ENCODE data around the gene MGAT4B. TPM values are rescaled to one million over a fixed set of nuclear protein-coding genes. Genes with fewer than 3 reads are reported as not detected.

The MGAT4B gene
- total and polyA plus RNA-seq, 4 donors, result 65.0 to 154 (median 82.4) TPM

DNA sequence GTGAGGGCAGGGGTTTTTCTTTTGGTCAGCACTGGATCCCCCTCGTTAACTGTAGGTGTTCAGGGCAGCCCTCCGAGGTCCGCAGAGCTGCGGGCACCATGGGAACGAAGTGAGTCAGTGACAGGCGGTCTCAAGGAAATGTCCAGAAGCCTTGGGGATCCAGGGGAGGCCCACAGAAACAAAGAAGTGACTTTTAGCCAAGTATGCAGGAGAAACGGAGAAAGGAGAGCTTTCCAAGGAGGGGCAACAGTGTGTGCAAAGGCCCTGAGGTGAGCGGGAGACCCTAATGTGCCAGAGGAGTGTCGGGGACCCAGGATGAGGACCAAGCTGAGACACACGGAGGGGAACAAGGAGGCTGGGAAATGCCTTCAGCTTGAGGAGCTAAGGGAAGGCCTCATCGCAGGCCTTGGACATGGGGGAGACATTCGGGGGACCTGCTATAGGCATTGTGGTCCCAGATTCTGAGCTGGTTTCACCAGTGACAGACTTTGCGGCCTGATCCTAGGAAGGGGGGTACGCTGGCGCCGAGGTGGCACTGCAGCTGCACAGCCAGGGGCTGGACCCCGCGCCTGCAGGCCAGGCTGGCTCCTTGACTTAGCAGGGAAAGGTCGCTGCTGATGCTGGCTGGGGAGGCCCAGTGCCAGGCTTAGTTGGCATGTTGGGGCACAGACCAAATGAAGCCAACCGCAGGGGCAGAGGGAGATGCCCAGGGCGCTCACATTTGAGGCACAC, 9.6 kb downstream of the MGAT4B start:
- Histone ChIP-seq H3K4me3 (no peak overlapping the region), H3K27ac (ENCODE audit: low read depth in 1 of 2, low read length in 1 of 2) (peak overlapping the region in 1 of 2 donors; percentile 77), H3K9ac (ENCODE audit: insufficient read depth in 1 of 2, low read length in 2 of 2) (no peak overlapping the region), H3K9me3 (ENCODE audit: control insufficient read depth in 4 of 4, insufficient read depth in 3 of 4, low read length in 3 of 4) (no peaks in the 10 kb centered on the region), H3K36me3 (ENCODE audit: control insufficient read depth in 4 of 4, insufficient read depth in 4 of 4, low read length in 4 of 4) (peaks cover 0 to 39% (median 19%) of the 10 kb centered on the region in 4 donors), H3K27me3 (ENCODE audit: control insufficient read depth in 3 of 3, insufficient read depth in 3 of 3, low read length in 2 of 3) (no peaks in the 10 kb centered on the region), H3K4me1 (ENCODE audit: control insufficient read depth in 5 of 5, insufficient read depth in 5 of 5, low read length in 5 of 5) (peaks cover 3 to 44% (median 7%) of the 10 kb centered on the region in 5 donors)
- WGBS, 2 donors, result 92% methylated on average over 21 of the region's 21 CpGs
- TF ChIP-seq, protein P1, sequence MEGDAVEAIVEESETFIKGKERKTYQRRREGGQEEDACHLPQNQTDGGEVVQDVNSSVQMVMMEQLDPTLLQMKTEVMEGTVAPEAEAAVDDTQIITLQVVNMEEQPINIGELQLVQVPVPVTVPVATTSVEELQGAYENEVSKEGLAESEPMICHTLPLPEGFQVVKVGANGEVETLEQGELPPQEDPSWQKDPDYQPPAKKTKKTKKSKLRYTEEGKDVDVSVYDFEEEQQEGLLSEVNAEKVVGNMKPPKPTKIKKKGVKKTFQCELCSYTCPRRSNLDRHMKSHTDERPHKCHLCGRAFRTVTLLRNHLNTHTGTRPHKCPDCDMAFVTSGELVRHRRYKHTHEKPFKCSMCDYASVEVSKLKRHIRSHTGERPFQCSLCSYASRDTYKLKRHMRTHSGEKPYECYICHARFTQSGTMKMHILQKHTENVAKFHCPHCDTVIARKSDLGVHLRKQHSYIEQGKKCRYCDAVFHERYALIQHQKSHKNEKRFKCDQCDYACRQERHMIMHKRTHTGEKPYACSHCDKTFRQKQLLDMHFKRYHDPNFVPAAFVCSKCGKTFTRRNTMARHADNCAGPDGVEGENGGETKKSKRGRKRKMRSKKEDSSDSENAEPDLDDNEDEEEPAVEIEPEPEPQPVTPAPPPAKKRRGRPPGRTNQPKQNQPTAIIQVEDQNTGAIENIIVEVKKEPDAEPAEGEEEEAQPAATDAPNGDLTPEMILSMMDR (IDR thresholded peaks at IDR 0.05; ENCODE audit: control extremely low read depth, extremely low read depth), result no peak
- ATAC-seq (ENCODE audit: insufficient read depth, low FRiP score) (no peak), DNase-seq (no peak)

- WGBS, 2 donors, result 3% methylated on average over 85 to 113 of the region's 113 CpGs
- H3K27ac ChIP-seq (ENCODE audit: low read depth in 1 of 2, low read length in 1 of 2), result peak overlapping the region in 1 of 2 donors; percentile 85
- H3K36me3 ChIP-seq (ENCODE audit: control insufficient read depth in 4 of 4, insufficient read depth in 4 of 4, low read length in 4 of 4), result peaks cover 0 to 36% (median 19%) of the 10 kb centered on the region in 4 donors
These were observed 10.5 kb downstream of the MGAT4B start for GRCh38 chr5:179795863-179796833.

GRCh38 chr5:179795049-179795862, 11.4 kb downstream of the MGAT4B start:
- Histone ChIP-seq H3K9ac (ENCODE audit: insufficient read depth in 1 of 2, low read length in 2 of 2) (peak overlapping the region in 1 of 2 donors; percentile 11), H3K9me3 (ENCODE audit: control insufficient read depth in 4 of 4, insufficient read depth in 3 of 4, low read length in 3 of 4) (no peaks in the 10 kb centered on the region), H3K27ac (ENCODE audit: low read depth in 1 of 2, low read length in 1 of 2) (peak overlapping the region in 1 of 2 donors; percentile 85), H3K4me3 (peak overlapping the region; percentile 46), H3K27me3 (ENCODE audit: control insufficient read depth in 3 of 3, insufficient read depth in 3 of 3, low read length in 2 of 3) (no peaks in the 10 kb centered on the region), H3K4me1 (ENCODE audit: control insufficient read depth in 5 of 5, insufficient read depth in 5 of 5, low read length in 5 of 5) (peaks cover 3 to 51% (median 7%) of the 10 kb centered on the region in 5 donors), H3K36me3 (ENCODE audit: control insufficient read depth in 4 of 4, insufficient read depth in 4 of 4, low read length in 4 of 4) (peaks cover 0 to 27% (median 19%) of the 10 kb centered on the region in 4 donors)
- ATAC-seq (ENCODE audit: insufficient read depth, low FRiP score) (peak; percentile 27), DNase-seq (peak in 1 of 3 donors; percentile 33)
- TF ChIP-seq, protein P1 (IDR thresholded peaks at IDR 0.05; ENCODE audit: control extremely low read depth, extremely low read depth), result no peak
- 8 to 12% methylated on average over 47 to 53 of the region's 53 CpGs for WGBS, 2 donors

More at GRCh38 chr5:179795863-179796833, 10.5 kb downstream of the MGAT4B start:
- TF ChIP-seq, protein P1 (IDR thresholded peaks at IDR 0.05; ENCODE audit: control extremely low read depth, extremely low read depth), result peak; percentile 76
- H3K27me3 ChIP-seq (ENCODE audit: control insufficient read depth in 3 of 3, insufficient read depth in 3 of 3, low read length in 2 of 3), result no peaks in the 10 kb centered on the region
- DNase-seq (peak; percentile 78 to 91 (median 86)), ATAC-seq (ENCODE audit: insufficient read depth, low FRiP score) (peak; percentile 81)
- peak overlapping the region in 1 of 2 donors; percentile 11 for H3K9ac ChIP-seq (ENCODE audit: insufficient read depth in 1 of 2, low read length in 2 of 2)
- peaks cover 3 to 51% (median 7%) of the 10 kb centered on the region in 5 donors for H3K4me1 ChIP-seq (ENCODE audit: control insufficient read depth in 5 of 5, insufficient read depth in 5 of 5, low read length in 5 of 5)
- H3K4me3 ChIP-seq, result peak overlapping the region; percentile 46
- no peaks in the 10 kb centered on the region for H3K9me3 ChIP-seq (ENCODE audit: control insufficient read depth in 4 of 4, insufficient read depth in 3 of 4, low read length in 3 of 4)

Measured in lung (tissue), 12 donors.